Heart right ventricle (tissue), 16 donors: Measurements from ENCODE around the gene QKI. TPM values are rescaled to one million over a fixed set of nuclear protein-coding genes. Genes with fewer than 3 reads are reported as not detected.
A peak's percentile ranks its signal among the peaks of the same experiment; 100 is the strongest.

Experiments used
- ATAC-seq, 8 donors: fragments of 200-7000 bp; cut with Tn5 transposase; one replicate each; pipeline ENCODE4 v1.9.1; 2020; ENCODE audit warnings: mild to moderate bottlenecking in 8 of 8, moderate library complexity in 8 of 8, moderate number of reproducible peaks in 1 of 8
- DNase-seq, 2 donors: peaks; one replicate each; pipeline ENCODE4 v3.0.0-alpha.2; 2020
- H3K27ac ChIP-seq, 10 donors: fragments of 200-600 bp; sonication (generic) in 2 of 10; one replicate each; pipeline versions ENCODE4 v1.5.0 to v1.8.0; 2020 to 2022; ENCODE audit warnings: mild to moderate bottlenecking in 3 of 10
- H3K27me3 ChIP-seq, 7 donors: fragments of 200-600 bp; one replicate each; pipeline ENCODE4 v1.8.0; 2021 to 2022; ENCODE audit warnings: mild to moderate bottlenecking in 2 of 7
- H3K36me3 ChIP-seq, 9 donors: fragments of 200-600 bp; sonication (generic) in 1 of 9; one replicate each; pipeline versions ENCODE4 v1.5.0 to v1.8.0; 2020 to 2022; ENCODE audit warnings: mild to moderate bottlenecking in 2 of 9
- H3K4me1 ChIP-seq, 9 donors: fragments of 200-600 bp; sonication (generic) in 1 of 9; one replicate each; pipeline versions ENCODE4 v1.5.0 to v1.8.0; 2020 to 2022; ENCODE audit warnings: mild to moderate bottlenecking in 4 of 9
- H3K4me3 ChIP-seq, 10 donors: fragments of 200-600 bp; sonication (generic) in 2 of 10; one replicate each; pipeline versions ENCODE4 v1.5.0 to v1.8.0; 2020 to 2022; ENCODE audit warnings: mild to moderate bottlenecking in 7 of 10, moderate library complexity in 2 of 10
- H3K9me3 ChIP-seq, 11 donors: fragments of 200-600 bp in 10 of 11; sonication (generic) in 2 of 11; one replicate each; pipeline versions ENCODE4 v1.5.0 to v1.8.0; 2013 to 2022; ENCODE audit warnings: mild to moderate bottlenecking in 2 of 11, control low read depth in 1 of 11, moderate library complexity in 1 of 11
- WGBS, 2 donors: extraction: QIAGEN DNeasy Blood & Tissue Kit; methylation state at CpG; one replicate each; pipeline ENCODE4 v1.1.7; 2013; ENCODE audit warnings: inconsistent platforms in 1 of 2; 5-methylcytosine and 5-hydroxymethylcytosine counted together
- intact Hi-C, 10 donors: fragments of 100-400 bp; cut with DNase I; formaldehyde crosslinking; loops; one replicate each; pipeline versions ENCODE4 v1.11.1 to v1.14.2; 2022
- polyA plus RNA-seq, 2 donors: library from polyadenylated mRNA; stranded (reverse); fragments of 200-250 nt; gene quantifications; one replicate each; pipeline ENCODE4 v1.2.3, GENCODE V29; 2013
- total RNA-seq, 10 donors: library from RNA; stranded (reverse); fragmentation: NEBNext Ultra II Directional in 3 of 10; extraction: Animal tissue kit (Norgen Biotek cat#: 25700) in 3 of 10; gene quantifications; one replicate each; pipeline versions ENCODE4 v1.2.1 to v1.2.4, GENCODE V29; 2021 to 2023
- TF ChIP-seq, protein P1 (sequence below), 9 donors: fragments of 200-600 bp; sonication (generic) in 2 of 9; IDR thresholded peaks; one replicate each; pipeline versions ENCODE4 v1.5.0 to v1.8.0; 2021 to 2022; ENCODE audit warnings: antibody characterized with exemption in 9 of 9, mild to moderate bottlenecking in 5 of 9, moderate library complexity in 1 of 9
- donor health status: Arrhythmogenic right ventricular cardiomyopathy.
- donor health status: ischemic (EF 13 %, LVEDD 7.1; RV severe dilation, severe dysfunction).
- donor health status: healthy with polysubstance abuse.
- donor health status: DM: no; HTN: yes; CAD: no.
- donor health status: DM: no; HTN: no; CAD: no.
- donor health status: ischemic (EF 25% LVEDD 6.9; RV normal size, moderate dysfunction).
- donor health status: ischemic (EF 25% LVEDD 5.7; RV mildly dilated, moderate dysfunction).
- donor health status: healthy.
- donor health status: DM: yes; HTN: yes; CAD: no.
- donor health status: Ischemic cardiomyopathy.
- donor health status: ischemic (EF 35%, LVEDD 5.7; RV mildly dilated, moderate dysfunction).
- donor health status: nonischemic (EF 11% LVEDD 7.7; RV severe dilation, severe dysfunction).
- donor health status: DM: yes; HTN: yes; CAD: no.
- donor health status: PGD.
- donor health status: ischemic (EF 29% LVEDD 5.4; RV normal size, mild dysfunction).
- donor health status: nonischemic (EF 23%, LVEDD 6.1; RV moderate dilation, normal function).

QKI gene
- total and polyA plus RNA-seq, 12 donors: 74.7 to 551 (median 493) TPM

DNA sequence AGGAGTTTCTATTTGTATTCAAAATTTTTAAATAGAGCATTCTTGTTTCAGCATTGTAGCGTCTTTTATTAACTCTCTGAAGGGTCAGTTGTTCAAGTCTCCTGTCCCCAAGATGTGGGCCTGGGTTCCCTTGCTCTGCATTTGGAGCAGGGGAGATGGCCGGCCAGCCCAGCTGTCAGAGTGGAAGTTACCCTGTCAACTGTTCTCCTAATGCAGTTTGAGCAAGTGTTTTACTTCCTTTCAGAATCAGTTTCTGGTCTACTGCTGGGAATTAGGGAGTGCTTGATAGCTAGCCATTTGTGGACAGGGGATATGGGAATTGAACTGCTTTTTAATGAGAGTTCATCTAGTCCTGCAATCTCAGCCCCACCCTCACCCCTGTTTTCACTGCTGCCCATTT is 116.6 kb downstream of the QKI start:
- intact Hi-C loops: loop anchor here in 2 of 10 donors (10.0 kb wide), 2 partner anchors 86 to 346 kb away; no protein-coding TSS in a partner anchor
- Histone ChIP-seq H3K36me3 (peaks cover 0 to 15% (median 3%) of the 10 kb centered on the region in 9 donors), H3K9me3 (no peaks in the 10 kb centered on the region), H3K27me3 (no peaks in the 10 kb centered on the region), H3K4me1 (peaks cover 10 to 99% (median 94%) of the 10 kb centered on the region in 9 donors), H3K4me3 (no peak overlapping the region), H3K27ac (peak overlapping the region in 7 of 10 donors; percentile 2 to 48 (median 13))
- WGBS, 2 donors: 22 to 33% methylated on average over 2 of the region's 2 CpGs
- TF ChIP-seq, protein P1, sequence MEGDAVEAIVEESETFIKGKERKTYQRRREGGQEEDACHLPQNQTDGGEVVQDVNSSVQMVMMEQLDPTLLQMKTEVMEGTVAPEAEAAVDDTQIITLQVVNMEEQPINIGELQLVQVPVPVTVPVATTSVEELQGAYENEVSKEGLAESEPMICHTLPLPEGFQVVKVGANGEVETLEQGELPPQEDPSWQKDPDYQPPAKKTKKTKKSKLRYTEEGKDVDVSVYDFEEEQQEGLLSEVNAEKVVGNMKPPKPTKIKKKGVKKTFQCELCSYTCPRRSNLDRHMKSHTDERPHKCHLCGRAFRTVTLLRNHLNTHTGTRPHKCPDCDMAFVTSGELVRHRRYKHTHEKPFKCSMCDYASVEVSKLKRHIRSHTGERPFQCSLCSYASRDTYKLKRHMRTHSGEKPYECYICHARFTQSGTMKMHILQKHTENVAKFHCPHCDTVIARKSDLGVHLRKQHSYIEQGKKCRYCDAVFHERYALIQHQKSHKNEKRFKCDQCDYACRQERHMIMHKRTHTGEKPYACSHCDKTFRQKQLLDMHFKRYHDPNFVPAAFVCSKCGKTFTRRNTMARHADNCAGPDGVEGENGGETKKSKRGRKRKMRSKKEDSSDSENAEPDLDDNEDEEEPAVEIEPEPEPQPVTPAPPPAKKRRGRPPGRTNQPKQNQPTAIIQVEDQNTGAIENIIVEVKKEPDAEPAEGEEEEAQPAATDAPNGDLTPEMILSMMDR (IDR thresholded peaks at IDR 0.05): no peak
- DNase-seq: no peak
- peak in 7 of 8 donors; percentile 20 to 42 (median 29) for ATAC-seq

DNA sequence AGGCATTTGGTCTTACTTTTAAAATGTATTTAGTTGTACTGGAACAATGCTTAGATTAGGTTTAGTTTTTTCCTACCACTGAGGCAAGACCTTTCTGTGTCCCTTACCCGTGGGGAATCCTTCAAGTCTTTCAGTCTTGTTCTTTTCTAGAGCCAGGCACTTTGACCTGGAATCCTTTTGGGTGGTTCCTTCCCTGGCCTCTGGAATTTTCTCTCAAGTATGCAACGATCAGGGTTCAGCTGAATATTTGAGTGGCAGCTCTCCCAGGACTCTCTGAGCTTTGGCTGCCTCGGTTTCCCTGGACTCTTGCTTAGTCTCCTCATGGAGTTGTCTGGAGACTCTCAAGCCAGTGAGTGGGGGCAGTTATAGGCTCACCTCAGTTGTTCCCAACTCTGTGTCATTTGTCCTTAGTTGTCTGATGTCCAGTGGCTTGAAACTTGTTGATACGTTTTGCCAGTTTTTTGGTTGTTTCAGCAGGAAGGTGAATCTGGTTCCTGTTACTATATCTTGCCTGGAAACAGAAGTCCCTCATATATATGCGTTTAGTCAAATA is 118.1 kb downstream of the QKI start:
- no peaks in the 10 kb centered on the region for H3K9me3 ChIP-seq
- no peak overlapping the region for H3K4me3 ChIP-seq
- no peaks in the 10 kb centered on the region for H3K27me3 ChIP-seq
- peaks cover 0 to 30% (median 4%) of the 10 kb centered on the region in 9 donors for H3K36me3 ChIP-seq
- H3K27ac ChIP-seq: peak overlapping the region in 6 of 10 donors; percentile 15 to 43 (median 28)
- no peak for DNase-seq
- intact Hi-C loops: loop anchor here in 2 of 10 donors (10.0 kb wide), 2 partner anchors 88 to 348 kb away; no protein-coding TSS in a partner anchor
- peak in 6 of 8 donors; percentile 25 to 47 (median 42) for ATAC-seq
- H3K4me1 ChIP-seq: peaks cover 8 to 98% (median 89%) of the 10 kb centered on the region in 9 donors
- TF ChIP-seq, protein P1 (IDR thresholded peaks at IDR 0.05): no peak
- WGBS, 2 donors: 20 to 35% methylated on average over 5 of the region's 5 CpGs

DNA sequence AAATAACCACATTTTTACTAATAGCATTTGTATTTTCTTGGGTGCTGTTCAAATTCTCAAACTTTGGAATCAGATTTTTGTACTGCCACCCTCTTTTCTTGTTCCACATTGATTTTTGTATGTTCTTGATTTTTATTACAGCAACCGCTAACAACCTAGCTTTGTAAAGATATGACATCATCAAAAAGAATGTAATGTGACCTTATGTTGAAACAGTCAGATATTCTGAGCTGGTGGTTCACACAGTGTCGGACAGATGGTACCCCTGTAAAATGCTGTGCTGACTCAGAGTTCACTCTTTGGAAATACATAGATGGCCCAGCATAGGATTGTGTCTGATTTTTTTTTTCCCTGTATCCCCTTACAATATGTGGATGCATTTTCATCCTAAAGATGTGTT is 118.9 kb downstream of the QKI start:
- H3K27me3 ChIP-seq: no peaks in the 10 kb centered on the region
- peak overlapping the region in 6 of 10 donors; percentile 5 to 39 (median 24) for H3K27ac ChIP-seq

DNA sequence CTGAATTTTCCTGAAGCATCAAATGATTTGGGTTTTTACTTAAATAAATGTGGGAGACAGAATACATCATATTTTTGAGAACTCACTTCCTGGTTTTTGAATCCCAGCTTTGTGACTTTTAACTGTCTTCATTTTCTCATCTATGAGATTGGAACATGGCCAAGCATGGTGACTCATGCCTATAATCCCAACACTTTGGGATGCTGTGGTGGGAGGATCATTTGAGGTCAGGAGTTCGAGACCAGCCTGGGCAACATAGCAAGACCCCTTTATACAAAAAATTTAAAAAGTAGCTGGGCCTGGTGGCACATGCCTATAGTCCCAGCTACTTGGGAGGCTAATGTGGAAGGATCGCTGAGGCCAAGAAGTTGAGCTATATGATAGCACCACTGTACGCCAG is 122.3 kb downstream of the QKI start:
- H3K27ac ChIP-seq: peak overlapping the region in 1 of 10 donors; percentile 15
- intact Hi-C loops: loop anchor here in 2 of 10 donors (10.0 kb wide), 2 partner anchors 92 to 352 kb away; no protein-coding TSS in a partner anchor
- H3K4me1 ChIP-seq: peaks cover 3 to 96% (median 85%) of the 10 kb centered on the region in 9 donors
- 87 to 93% methylated on average over 3 of the region's 3 CpGs for WGBS, 2 donors
- TF ChIP-seq, protein P1 (IDR thresholded peaks at IDR 0.05): no peak
- no peaks in the 10 kb centered on the region for H3K27me3 ChIP-seq
- no peaks in the 10 kb centered on the region for H3K9me3 ChIP-seq
- ATAC-seq: peak in 1 of 8 donors; percentile 35
- H3K36me3 ChIP-seq: peaks cover 0 to 39% (median 4%) of the 10 kb centered on the region in 9 donors
- DNase-seq: no peak
- no peak overlapping the region for H3K4me3 ChIP-seq

More for the DNA sequence above, 118.9 kb downstream of the QKI start:
- H3K4me3 ChIP-seq: no peak overlapping the region
- intact Hi-C loops: loop anchor here in 2 of 10 donors (10.0 kb wide), 2 partner anchors 89 to 349 kb away; no protein-coding TSS in a partner anchor
- peak in 3 of 8 donors; percentile 47 to 86 (median 63) for ATAC-seq
- H3K4me1 ChIP-seq: peaks cover 8 to 98% (median 88%) of the 10 kb centered on the region in 9 donors
- peaks cover 0 to 38% (median 4%) of the 10 kb centered on the region in 9 donors for H3K36me3 ChIP-seq
- no peaks in the 10 kb centered on the region for H3K9me3 ChIP-seq
- WGBS, 2 donors: 30 to 39% methylated on average over 2 of the region's 2 CpGs
- TF ChIP-seq, protein P1 (IDR thresholded peaks at IDR 0.05): no peak
- no peak for DNase-seq
